Measurements from ENCODE around the gene DYNLL2.
A peak's percentile ranks its signal among the peaks of the same experiment; 100 is the strongest.
"Not testable (repeated sequence)": the region's sequence is repeated elsewhere in the genome, so short reads cannot be mapped to it uniquely, and the experiment has no call there.

DYNLL2 gene

GRCh38 chr17:58100506-58100905, 17.3 kb downstream of the DYNLL2 start:
- DNase-seq (ENCODE audit: low read depth in 3 of 3, low spot score in 1 of 3) = no peak

- DNase-seq (ENCODE audit: low read depth in 3 of 3, low spot score in 1 of 3) = not testable (repeated sequence)
Observed at GRCh38 chr17:58101898-58102297, 18.7 kb downstream of the DYNLL2 start.

GRCh38 chr17:58105093-58105492, 21.9 kb downstream of the DYNLL2 start:
- DNase-seq (ENCODE audit: low read depth in 3 of 3, low spot score in 1 of 3) = no peak

GRCh38 chr17:58107306-58107705, 24.1 kb downstream of the DYNLL2 start:
- no peak for DNase-seq (ENCODE audit: low read depth in 3 of 3, low spot score in 1 of 3)

- no peak for DNase-seq (ENCODE audit: low read depth in 3 of 3, low spot score in 1 of 3)
Observed at GRCh38 chr17:58109197-58109596, 26.0 kb downstream of the DYNLL2 start.

- DNase-seq (ENCODE audit: low read depth in 3 of 3, low spot score in 1 of 3) = no peak
Observed at GRCh38 chr17:58110012-58110411, 26.8 kb downstream of the DYNLL2 start.

GRCh38 chr17:58111676-58112075, 28.5 kb downstream of the DYNLL2 start:
- no peak for DNase-seq (ENCODE audit: low read depth in 3 of 3, low spot score in 1 of 3)

- DNase-seq (ENCODE audit: low read depth in 3 of 3, low spot score in 1 of 3) = peak; percentile 54 to 85 (median 73)
Observed at GRCh38 chr17:58112970-58113631, 29.9 kb downstream of the DYNLL2 start.

GRCh38 chr17:58113947-58114346, 30.7 kb downstream of the DYNLL2 start:
- DNase-seq (ENCODE audit: low read depth in 3 of 3, low spot score in 1 of 3) = no peak

GRCh38 chr17:58117382-58117781, 34.2 kb downstream of the DYNLL2 start:
- DNase-seq (ENCODE audit: low read depth in 3 of 3, low spot score in 1 of 3) = no peak

GRCh38 chr17:58119491-58119890, 36.3 kb downstream of the DYNLL2 start:
- no peak for DNase-seq (ENCODE audit: low read depth in 3 of 3, low spot score in 1 of 3)

GRCh38 chr17:58120195-58120822, 37.1 kb downstream of the DYNLL2 start:
- no peak for DNase-seq (ENCODE audit: low read depth in 3 of 3, low spot score in 1 of 3)

- DNase-seq (ENCODE audit: low read depth in 3 of 3, low spot score in 1 of 3) = no peak
Observed at GRCh38 chr17:58121925-58122324, 38.7 kb downstream of the DYNLL2 start.

- no peak for DNase-seq (ENCODE audit: low read depth in 3 of 3, low spot score in 1 of 3)
Observed at GRCh38 chr17:58127846-58128245, 44.6 kb downstream of the DYNLL2 start.

- DNase-seq (ENCODE audit: low read depth in 3 of 3, low spot score in 1 of 3) = not testable (repeated sequence)
Observed at GRCh38 chr17:58132697-58133096, 49.5 kb downstream of the DYNLL2 start.

- DNase-seq (ENCODE audit: low read depth in 3 of 3, low spot score in 1 of 3) = no peak
Observed at GRCh38 chr17:58136669-58137279, 53.6 kb downstream of the DYNLL2 start.

GRCh38 chr17:58141505-58141904, 58.3 kb downstream of the DYNLL2 start:
- DNase-seq (ENCODE audit: low read depth in 3 of 3, low spot score in 1 of 3) = no peak

GRCh38 chr17:58143335-58143734, 60.1 kb downstream of the DYNLL2 start:
- DNase-seq (ENCODE audit: low read depth in 3 of 3, low spot score in 1 of 3) = not testable (repeated sequence)

GRCh38 chr17:58144801-58145200, 61.6 kb downstream of the DYNLL2 start:
- DNase-seq (ENCODE audit: low read depth in 3 of 3, low spot score in 1 of 3) = no peak

Measured in stimulated activated CD4-positive, alpha-beta T cell treated with anti-CD3 and anti-CD28 coated beads, TNF-alpha, amount 100 ng/mL, for 1 hour (primary cell).